ENCODE measurements around the gene FAM171A1. TPM values are rescaled to one million over a fixed set of nuclear protein-coding genes. Genes with fewer than 3 reads are reported as not detected.
A peak's percentile ranks its signal among the peaks of the same experiment; 100 is the strongest.
"Not testable (repeated sequence)": the region's sequence is repeated elsewhere in the genome, so short reads cannot be mapped to it uniquely, and the experiment has no call there.

The FAM171A1 gene
- total and polyA plus RNA-seq, 5 donors from 2014 or later, result 2.4 to 4.8 (median 4.5) TPM

DNA sequence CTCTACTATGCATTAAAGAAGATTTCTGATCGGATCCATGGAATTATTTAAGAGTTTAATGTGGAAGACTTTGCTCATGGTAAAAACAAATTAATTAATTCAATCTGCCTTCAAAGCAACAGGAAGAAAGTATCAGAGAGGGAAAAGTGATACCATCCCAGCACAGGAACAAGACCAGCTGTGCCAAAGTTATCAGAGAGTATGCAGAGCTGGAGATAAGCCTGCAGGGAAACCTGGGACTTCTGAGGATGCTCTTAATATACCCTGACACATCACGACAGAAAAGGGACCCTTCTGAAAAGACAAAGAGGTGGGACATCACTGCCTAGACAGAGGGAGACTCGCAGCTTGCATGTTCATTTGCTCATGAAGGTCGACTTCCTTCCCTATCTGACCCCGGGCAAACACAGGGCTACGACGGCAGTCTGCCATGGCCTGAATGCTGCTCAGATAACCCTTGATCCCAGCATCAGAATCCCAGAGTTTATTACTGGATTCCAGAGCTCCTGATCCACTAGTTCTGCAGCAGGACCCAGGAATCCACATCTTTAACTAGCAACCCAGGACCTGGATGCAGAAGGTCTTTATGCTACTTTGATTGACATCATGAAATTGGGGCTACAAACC, 29.5 kb downstream of the FAM171A1 start:
- H3K27me3 Mint-ChIP-seq, result peaks cover 12% of the 10 kb centered on the region
- no peak overlapping the region for H3K4me3 Mint-ChIP-seq
- DNase-seq (no peak), ATAC-seq (ENCODE audit: low read depth in 2 of 2) (no peak)
- no peak overlapping the region for H3K27ac Mint-ChIP-seq
- H3K9me3 Mint-ChIP-seq, result no peaks in the 10 kb centered on the region
- H3K4me1 Mint-ChIP-seq, result peaks cover 0 to 1% (median 0%) of the 10 kb centered on the region in 4 donors
- no peaks in the 10 kb centered on the region for H3K9me3 ChIP-seq (ENCODE audit: control insufficient read depth in 2 of 2, low read length in 2 of 2)
- H3K27me3 ChIP-seq (ENCODE audit: control insufficient read depth, insufficient read depth, low read length), result no peaks in the 10 kb centered on the region
- H3K4me1 ChIP-seq (ENCODE audit: control insufficient read depth, insufficient read depth, low read length, poor library complexity, severe bottlenecking), result no peaks in the 10 kb centered on the region
- H3K36me3 ChIP-seq (ENCODE audit: control insufficient read depth, insufficient read depth, low read length), result no peaks in the 10 kb centered on the region
- H3K27ac ChIP-seq (ENCODE audit: insufficient read depth, low read length, poor library complexity, severe bottlenecking), result no peak overlapping the region
- H3K4me3 ChIP-seq (ENCODE audit: low read depth, low read length), result no peak overlapping the region
- no peaks in the 10 kb centered on the region for H3K36me3 Mint-ChIP-seq

DNA sequence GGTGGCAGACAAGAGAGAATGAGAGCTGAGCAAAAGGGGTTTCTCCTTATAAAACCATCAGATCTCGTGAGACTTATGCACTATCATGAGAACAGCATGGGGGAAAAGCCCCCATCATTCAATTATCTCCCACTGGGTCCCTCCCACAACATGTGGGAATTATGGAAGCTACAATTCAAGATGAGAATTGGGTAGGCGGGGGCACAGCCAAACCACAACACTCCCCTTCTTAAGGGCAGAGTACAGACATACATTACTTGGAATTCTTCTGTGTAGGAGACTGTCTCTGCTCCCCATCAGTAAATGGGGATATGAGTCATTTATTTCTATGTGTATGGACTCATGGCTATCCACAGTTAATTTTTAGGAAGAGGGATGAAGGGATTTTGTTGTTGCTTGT, 31.2 kb downstream of the FAM171A1 start:
- Histone ChIP-seq H3K4me3 (ENCODE audit: low read depth, low read length) (no peak overlapping the region), H3K9me3 (ENCODE audit: control insufficient read depth in 2 of 2, low read length in 2 of 2) (no peaks in the 10 kb centered on the region), H3K27me3 (ENCODE audit: control insufficient read depth, insufficient read depth, low read length) (no peaks in the 10 kb centered on the region), H3K36me3 (ENCODE audit: control insufficient read depth, insufficient read depth, low read length) (no peaks in the 10 kb centered on the region), H3K4me1 (ENCODE audit: control insufficient read depth, insufficient read depth, low read length, poor library complexity, severe bottlenecking) (no peaks in the 10 kb centered on the region), H3K27ac (ENCODE audit: insufficient read depth, low read length, poor library complexity, severe bottlenecking) (no peak overlapping the region)
- no peaks in the 10 kb centered on the region for H3K9me3 Mint-ChIP-seq
- H3K27me3 Mint-ChIP-seq, result peaks cover 18% of the 10 kb centered on the region
- peaks cover 0 to 1% (median 0%) of the 10 kb centered on the region in 4 donors for H3K4me1 Mint-ChIP-seq
- no peak for DNase-seq
- H3K27ac Mint-ChIP-seq, result no peak overlapping the region
- ATAC-seq (ENCODE audit: low read depth in 2 of 2), result no peak
- no peak overlapping the region for H3K4me3 Mint-ChIP-seq
- H3K36me3 Mint-ChIP-seq, result no peaks in the 10 kb centered on the region

- not testable (repeated sequence) for H3K36me3 ChIP-seq (ENCODE audit: control insufficient read depth, insufficient read depth, low read length); H3K27ac Mint-ChIP-seq; H3K9me3 Mint-ChIP-seq; H3K9me3 ChIP-seq (ENCODE audit: control insufficient read depth in 2 of 2, low read length in 2 of 2); DNase-seq; H3K4me1 ChIP-seq (ENCODE audit: control insufficient read depth, insufficient read depth, low read length, poor library complexity, severe bottlenecking); H3K4me1 Mint-ChIP-seq; H3K36me3 Mint-ChIP-seq; ATAC-seq (ENCODE audit: low read depth in 2 of 2); H3K27me3 ChIP-seq (ENCODE audit: control insufficient read depth, insufficient read depth, low read length); H3K27ac ChIP-seq (ENCODE audit: insufficient read depth, low read length, poor library complexity, severe bottlenecking); H3K4me3 Mint-ChIP-seq; H3K4me3 ChIP-seq (ENCODE audit: low read depth, low read length)
- H3K27me3 Mint-ChIP-seq, result peaks cover 28% of the 10 kb centered on the region
Measured at GRCh38 chr10:15337441-15337923, 33.6 kb downstream of the FAM171A1 start.

DNA sequence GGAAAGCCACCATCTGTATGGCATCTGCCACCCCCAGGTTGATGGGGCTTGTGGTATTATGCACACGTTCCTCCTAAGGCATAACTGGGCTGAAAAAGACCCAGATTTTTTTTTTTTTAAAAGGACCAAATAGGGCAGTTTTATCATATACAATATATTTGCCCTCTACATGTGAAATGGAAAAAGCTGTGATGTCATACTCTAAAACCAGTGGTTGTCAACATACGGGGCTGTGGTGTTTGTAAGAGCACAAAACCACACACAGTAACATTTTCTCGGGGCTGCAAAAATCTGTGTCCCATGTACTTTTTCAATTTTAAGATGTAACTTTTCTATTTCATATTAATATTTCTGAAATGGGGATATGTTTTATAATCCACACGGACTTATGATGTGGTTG, 34.9 kb downstream of the FAM171A1 start:
- Histone ChIP-seq H3K4me1 (ENCODE audit: control insufficient read depth, insufficient read depth, low read length, poor library complexity, severe bottlenecking) (no peaks in the 10 kb centered on the region), H3K27ac (ENCODE audit: insufficient read depth, low read length, poor library complexity, severe bottlenecking) (no peak overlapping the region), H3K36me3 (ENCODE audit: control insufficient read depth, insufficient read depth, low read length) (no peaks in the 10 kb centered on the region), H3K4me3 (ENCODE audit: low read depth, low read length) (no peak overlapping the region), H3K27me3 (ENCODE audit: control insufficient read depth, insufficient read depth, low read length) (no peaks in the 10 kb centered on the region), H3K9me3 (ENCODE audit: control insufficient read depth in 2 of 2, low read length in 2 of 2) (no peaks in the 10 kb centered on the region)
- Mint-ChIP-seq H3K36me3 (no peaks in the 10 kb centered on the region), H3K9me3 (no peaks in the 10 kb centered on the region), H3K4me3 (no peak overlapping the region), H3K27me3 (peaks cover 23% of the 10 kb centered on the region), H3K27ac (no peak overlapping the region), H3K4me1 (peaks cover 0 to 1% (median 0%) of the 10 kb centered on the region in 4 donors)
- DNase-seq (no peak), ATAC-seq (ENCODE audit: low read depth in 2 of 2) (no peak)

- DNase-seq (no peak), ATAC-seq (ENCODE audit: low read depth in 2 of 2) (no peak)
- Histone ChIP-seq H3K4me1 (ENCODE audit: control insufficient read depth, insufficient read depth, low read length, poor library complexity, severe bottlenecking) (no peaks in the 10 kb centered on the region), H3K27ac (ENCODE audit: insufficient read depth, low read length, poor library complexity, severe bottlenecking) (no peak overlapping the region), H3K9me3 (ENCODE audit: control insufficient read depth in 2 of 2, low read length in 2 of 2) (no peaks in the 10 kb centered on the region), H3K36me3 (ENCODE audit: control insufficient read depth, insufficient read depth, low read length) (no peaks in the 10 kb centered on the region), H3K4me3 (ENCODE audit: low read depth, low read length) (no peak overlapping the region), H3K27me3 (ENCODE audit: control insufficient read depth, insufficient read depth, low read length) (no peaks in the 10 kb centered on the region)
- Mint-ChIP-seq H3K9me3 (no peaks in the 10 kb centered on the region), H3K27ac (no peak overlapping the region), H3K36me3 (no peaks in the 10 kb centered on the region), H3K27me3 (peaks cover 22% of the 10 kb centered on the region), H3K4me1 (peaks cover 0 to 1% (median 0%) of the 10 kb centered on the region in 4 donors), H3K4me3 (no peak overlapping the region)
Measured at GRCh38 chr10:15335508-15335907, 35.6 kb downstream of the FAM171A1 start.

DNA sequence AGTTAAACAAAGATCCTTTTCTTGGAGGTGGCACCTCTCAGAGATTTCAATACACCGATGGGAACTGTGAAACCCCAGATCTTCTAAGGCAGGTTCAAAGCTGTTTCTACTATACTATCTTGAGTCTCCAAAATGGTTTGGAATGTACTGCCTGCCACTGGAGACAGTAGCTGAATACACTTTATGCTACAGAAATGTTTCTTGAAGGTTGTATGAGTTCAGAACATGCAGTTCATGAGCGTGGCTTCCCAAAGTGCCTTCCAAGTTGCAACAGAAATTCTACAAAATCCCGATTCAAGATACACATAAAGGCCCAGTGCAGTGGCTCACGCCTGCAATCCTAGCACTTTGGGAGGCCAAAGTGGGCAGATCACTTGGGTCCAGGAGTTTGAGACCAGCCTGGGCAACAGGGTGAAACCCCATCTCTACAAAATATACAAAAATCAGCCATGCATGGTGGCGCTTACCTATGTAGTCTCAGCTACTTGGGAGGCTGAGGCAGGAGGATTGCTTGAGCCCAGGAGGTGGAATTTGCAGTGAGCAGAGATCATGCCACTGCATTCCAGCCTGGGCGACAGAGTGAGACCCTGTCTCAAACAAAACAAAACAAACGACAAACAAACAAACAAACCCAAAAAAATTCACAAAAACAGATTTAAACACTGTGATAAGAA, 36.3 kb downstream of the FAM171A1 start:
- no peak overlapping the region for H3K27ac Mint-ChIP-seq
- no peaks in the 10 kb centered on the region for H3K4me1 ChIP-seq (ENCODE audit: control insufficient read depth, insufficient read depth, low read length, poor library complexity, severe bottlenecking)
- no peaks in the 10 kb centered on the region for H3K27me3 ChIP-seq (ENCODE audit: control insufficient read depth, insufficient read depth, low read length)
- DNase-seq (no peak), ATAC-seq (ENCODE audit: low read depth in 2 of 2) (no peak)
- peaks cover 0 to 1% (median 0%) of the 10 kb centered on the region in 4 donors for H3K4me1 Mint-ChIP-seq
- peaks cover 22% of the 10 kb centered on the region for H3K27me3 Mint-ChIP-seq
- H3K9me3 Mint-ChIP-seq, result no peaks in the 10 kb centered on the region
- H3K36me3 Mint-ChIP-seq, result no peaks in the 10 kb centered on the region
- H3K9me3 ChIP-seq (ENCODE audit: control insufficient read depth in 2 of 2, low read length in 2 of 2), result no peaks in the 10 kb centered on the region
- H3K4me3 ChIP-seq (ENCODE audit: low read depth, low read length), result no peak overlapping the region
- H3K36me3 ChIP-seq (ENCODE audit: control insufficient read depth, insufficient read depth, low read length), result no peaks in the 10 kb centered on the region
- H3K4me3 Mint-ChIP-seq, result no peak overlapping the region
- no peak overlapping the region for H3K27ac ChIP-seq (ENCODE audit: insufficient read depth, low read length, poor library complexity, severe bottlenecking)

DNA sequence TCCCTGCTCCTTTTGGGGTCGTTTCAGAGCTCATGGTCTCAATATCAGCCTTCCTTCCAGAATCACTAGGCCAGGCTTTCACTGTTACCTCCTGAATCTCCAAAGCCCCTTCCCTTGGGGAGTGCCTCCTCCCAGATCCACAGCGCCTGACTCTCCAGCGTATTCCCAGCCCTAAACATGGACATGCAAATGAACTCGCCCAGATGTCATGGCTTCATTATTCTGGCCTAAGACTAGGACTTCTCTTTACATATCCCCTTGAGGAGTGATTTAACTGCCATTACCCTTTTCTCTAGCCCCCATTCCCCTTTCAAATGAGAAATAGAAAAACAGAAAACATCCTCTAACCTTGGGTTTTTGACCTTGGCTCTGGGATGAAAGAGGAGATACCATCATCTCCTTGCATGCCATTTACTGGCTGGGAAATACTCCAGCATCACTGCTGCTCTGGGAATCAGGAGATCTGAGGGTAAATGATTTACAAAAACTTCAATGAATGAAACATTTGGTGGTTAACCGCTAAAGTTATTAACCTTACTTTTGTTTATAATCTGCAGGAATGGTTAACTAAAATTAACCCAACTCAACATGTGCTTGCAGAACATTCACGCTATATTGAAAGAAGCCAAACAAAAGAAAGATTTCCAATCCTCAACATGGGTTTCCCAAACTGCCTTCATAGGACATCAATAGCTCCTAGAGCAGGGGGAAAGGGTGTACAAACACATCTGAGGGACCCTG, 37.0 kb downstream of the FAM171A1 start:
- H3K4me1 ChIP-seq (ENCODE audit: control insufficient read depth, insufficient read depth, low read length, poor library complexity, severe bottlenecking), result no peaks in the 10 kb centered on the region
- H3K4me3 Mint-ChIP-seq, result no peak overlapping the region
- no peaks in the 10 kb centered on the region for H3K9me3 Mint-ChIP-seq
- H3K27me3 Mint-ChIP-seq, result peaks cover 17% of the 10 kb centered on the region
- H3K4me3 ChIP-seq (ENCODE audit: low read depth, low read length), result no peak overlapping the region
- no peaks in the 10 kb centered on the region for H3K9me3 ChIP-seq (ENCODE audit: control insufficient read depth in 2 of 2, low read length in 2 of 2)
- H3K36me3 ChIP-seq (ENCODE audit: control insufficient read depth, insufficient read depth, low read length), result no peaks in the 10 kb centered on the region
- H3K36me3 Mint-ChIP-seq, result no peaks in the 10 kb centered on the region
- no peak overlapping the region for H3K27ac ChIP-seq (ENCODE audit: insufficient read depth, low read length, poor library complexity, severe bottlenecking)
- H3K27me3 ChIP-seq (ENCODE audit: control insufficient read depth, insufficient read depth, low read length), result no peaks in the 10 kb centered on the region
- ATAC-seq (ENCODE audit: low read depth in 2 of 2) (no peak), DNase-seq (no peak)
- H3K27ac Mint-ChIP-seq, result peak overlapping the region in 1 of 3 donors; percentile 53
- peaks cover 0 to 1% (median 0%) of the 10 kb centered on the region in 4 donors for H3K4me1 Mint-ChIP-seq
